Measurements from ENCODE around the gene BNC1.

The BNC1 gene

GRCh38 chr15:83285979-83286553, 1.6 kb upstream of the BNC1 start:
- TF ChIP-seq CSDC2 (CRISPR knock-in tag; IDR thresholded peaks at IDR 0.05), result no peak
- TF ChIP-seq ZFP30 (CRISPR knock-in tag; IDR thresholded peaks at IDR 0.05), result no peak
- no peak for TF ChIP-seq RARB (CRISPR knock-in tag; IDR thresholded peaks at IDR 0.05)
- no peak for TF ChIP-seq BACH2 (CRISPR knock-in tag; IDR thresholded peaks at IDR 0.05; ENCODE audit: borderline replicate concordance)
- TF ChIP-seq ZNF565 (CRISPR knock-in tag; conservative IDR thresholded peaks at IDR 0.05; ENCODE audit: low read depth), result no peak
- TF ChIP-seq ESRRG (CRISPR knock-in tag; IDR thresholded peaks at IDR 0.05), result no peak
- TF ChIP-seq GLIS3 (CRISPR knock-in tag; IDR thresholded peaks at IDR 0.05), result no peak
- no peak for TF ChIP-seq CREB5 (CRISPR knock-in tag; IDR thresholded peaks at IDR 0.05; ENCODE audit: low read depth)
- TF ChIP-seq SNAI2 (CRISPR knock-in tag; IDR thresholded peaks at IDR 0.05), result no peak
- no peak for TF ChIP-seq TSHZ2 (CRISPR knock-in tag; IDR thresholded peaks at IDR 0.05)
- TF ChIP-seq ARNTL (CRISPR knock-in tag; IDR thresholded peaks at IDR 0.05; ENCODE audit: borderline replicate concordance, low read depth), result no peak
- TF ChIP-seq ISL1 (CRISPR knock-in tag; IDR thresholded peaks at IDR 0.05), result no peak
- ATAC-seq, result peak; percentile 66

DNA sequence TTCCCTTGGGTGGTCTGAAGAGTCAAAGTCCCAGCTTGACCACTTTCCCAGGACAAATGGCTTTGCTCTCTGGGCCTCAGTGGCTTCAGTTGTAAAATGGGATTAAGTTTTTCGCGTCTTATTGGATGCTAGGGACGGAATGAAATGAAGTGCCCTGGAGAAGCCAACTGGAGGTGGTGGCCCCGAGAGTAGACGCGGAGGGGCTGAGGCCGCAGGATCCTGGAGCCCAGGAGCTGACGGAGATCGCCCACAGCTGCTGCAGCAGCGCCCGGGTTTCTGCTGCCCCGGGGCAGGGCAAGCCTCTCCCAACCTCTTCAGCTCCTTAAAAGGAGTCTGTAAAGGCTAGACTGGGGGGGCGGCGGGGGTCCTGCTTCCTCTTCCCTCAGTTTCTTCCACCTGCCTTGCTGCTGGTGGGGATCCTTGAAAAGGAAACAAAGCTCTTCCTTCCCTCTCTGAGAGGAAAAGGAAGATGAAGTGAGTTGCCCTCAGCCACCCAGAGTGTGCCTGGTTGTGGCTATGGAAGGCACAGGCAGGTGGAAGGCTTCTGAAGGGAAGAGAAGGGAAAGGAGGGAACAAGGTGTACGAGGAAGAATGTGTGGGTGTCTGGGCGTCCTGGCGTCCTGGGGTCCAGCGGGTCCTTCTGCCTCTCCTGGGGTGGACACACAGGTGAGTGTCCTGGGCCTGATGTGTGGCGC, 967 bp upstream of the BNC1 start:
- TF ChIP-seq TCF4 (CRISPR knock-in tag; IDR thresholded peaks at IDR 0.05; ENCODE audit: borderline replicate concordance) (no peak), ARNTL (CRISPR knock-in tag; IDR thresholded peaks at IDR 0.05; ENCODE audit: borderline replicate concordance, low read depth) (no peak), ESRRG (CRISPR knock-in tag; IDR thresholded peaks at IDR 0.05) (no peak), CREB5 (CRISPR knock-in tag; IDR thresholded peaks at IDR 0.05; ENCODE audit: low read depth) (no peak), RARB (CRISPR knock-in tag; IDR thresholded peaks at IDR 0.05) (no peak), ZNF70 (CRISPR knock-in tag; IDR thresholded peaks at IDR 0.05) (no peak), ZFP30 (CRISPR knock-in tag; IDR thresholded peaks at IDR 0.05) (no peak), PPARA (CRISPR knock-in tag; IDR thresholded peaks at IDR 0.05; ENCODE audit: borderline replicate concordance) (no peak), TSHZ2 (CRISPR knock-in tag; IDR thresholded peaks at IDR 0.05) (no peak), ZC3H10 (CRISPR knock-in tag; IDR thresholded peaks at IDR 0.05) (no peak), TOX (CRISPR knock-in tag; IDR thresholded peaks at IDR 0.05; ENCODE audit: borderline replicate concordance) (no peak), ISL1 (CRISPR knock-in tag; IDR thresholded peaks at IDR 0.05) (no peak), SNAI2 (CRISPR knock-in tag; IDR thresholded peaks at IDR 0.05) (no peak), ZFP3 (CRISPR knock-in tag; IDR thresholded peaks at IDR 0.05) (no peak), ZNF565 (CRISPR knock-in tag; conservative IDR thresholded peaks at IDR 0.05; ENCODE audit: low read depth) (no peak), BACH2 (CRISPR knock-in tag; IDR thresholded peaks at IDR 0.05; ENCODE audit: borderline replicate concordance) (no peak), GLIS3 (CRISPR knock-in tag; IDR thresholded peaks at IDR 0.05) (no peak)
- TF ChIP-seq, protein P1, sequence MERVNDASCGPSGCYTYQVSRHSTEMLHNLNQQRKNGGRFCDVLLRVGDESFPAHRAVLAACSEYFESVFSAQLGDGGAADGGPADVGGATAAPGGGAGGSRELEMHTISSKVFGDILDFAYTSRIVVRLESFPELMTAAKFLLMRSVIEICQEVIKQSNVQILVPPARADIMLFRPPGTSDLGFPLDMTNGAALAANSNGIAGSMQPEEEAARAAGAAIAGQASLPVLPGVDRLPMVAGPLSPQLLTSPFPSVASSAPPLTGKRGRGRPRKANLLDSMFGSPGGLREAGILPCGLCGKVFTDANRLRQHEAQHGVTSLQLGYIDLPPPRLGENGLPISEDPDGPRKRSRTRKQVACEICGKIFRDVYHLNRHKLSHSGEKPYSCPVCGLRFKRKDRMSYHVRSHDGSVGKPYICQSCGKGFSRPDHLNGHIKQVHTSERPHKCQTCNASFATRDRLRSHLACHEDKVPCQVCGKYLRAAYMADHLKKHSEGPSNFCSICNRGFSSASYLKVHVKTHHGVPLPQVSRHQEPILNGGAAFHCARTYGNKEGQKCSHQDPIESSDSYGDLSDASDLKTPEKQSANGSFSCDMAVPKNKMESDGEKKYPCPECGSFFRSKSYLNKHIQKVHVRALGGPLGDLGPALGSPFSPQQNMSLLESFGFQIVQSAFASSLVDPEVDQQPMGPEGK (CRISPR knock-in tag; IDR thresholded peaks at IDR 0.05; ENCODE audit: borderline replicate concordance), result no peak
- TF ChIP-seq, protein P2, sequence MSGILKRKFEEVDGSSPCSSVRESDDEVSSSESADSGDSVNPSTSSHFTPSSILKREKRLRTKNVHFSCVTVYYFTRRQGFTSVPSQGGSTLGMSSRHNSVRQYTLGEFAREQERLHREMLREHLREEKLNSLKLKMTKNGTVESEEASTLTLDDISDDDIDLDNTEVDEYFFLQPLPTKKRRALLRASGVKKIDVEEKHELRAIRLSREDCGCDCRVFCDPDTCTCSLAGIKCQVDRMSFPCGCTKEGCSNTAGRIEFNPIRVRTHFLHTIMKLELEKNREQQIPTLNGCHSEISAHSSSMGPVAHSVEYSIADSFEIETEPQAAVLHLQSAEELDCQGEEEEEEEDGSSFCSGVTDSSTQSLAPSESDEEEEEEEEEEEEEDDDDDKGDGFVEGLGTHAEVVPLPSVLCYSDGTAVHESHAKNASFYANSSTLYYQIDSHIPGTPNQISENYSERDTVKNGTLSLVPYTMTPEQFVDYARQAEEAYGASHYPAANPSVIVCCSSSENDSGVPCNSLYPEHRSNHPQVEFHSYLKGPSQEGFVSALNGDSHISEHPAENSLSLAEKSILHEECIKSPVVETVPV (CRISPR knock-in tag; IDR thresholded peaks at IDR 0.05), result no peak
- TF ChIP-seq, protein P3, sequence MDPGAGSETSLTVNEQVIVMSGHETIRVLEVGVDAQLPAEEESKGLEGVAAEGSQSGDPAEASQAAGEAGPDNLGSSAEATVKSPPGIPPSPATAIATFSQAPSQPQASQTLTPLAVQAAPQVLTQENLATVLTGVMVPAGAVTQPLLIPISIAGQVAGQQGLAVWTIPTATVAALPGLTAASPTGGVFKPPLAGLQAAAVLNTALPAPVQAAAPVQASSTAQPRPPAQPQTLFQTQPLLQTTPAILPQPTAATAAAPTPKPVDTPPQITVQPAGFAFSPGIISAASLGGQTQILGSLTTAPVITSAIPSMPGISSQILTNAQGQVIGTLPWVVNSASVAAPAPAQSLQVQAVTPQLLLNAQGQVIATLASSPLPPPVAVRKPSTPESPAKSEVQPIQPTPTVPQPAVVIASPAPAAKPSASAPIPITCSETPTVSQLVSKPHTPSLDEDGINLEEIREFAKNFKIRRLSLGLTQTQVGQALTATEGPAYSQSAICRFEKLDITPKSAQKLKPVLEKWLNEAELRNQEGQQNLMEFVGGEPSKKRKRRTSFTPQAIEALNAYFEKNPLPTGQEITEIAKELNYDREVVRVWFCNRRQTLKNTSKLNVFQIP (CRISPR knock-in tag; IDR thresholded peaks at IDR 0.05; ENCODE audit: borderline replicate concordance, low read depth), result no peak
- ATAC-seq, result no peak

Data from SK-N-SH treated with all-trans-retinoic acid at 6 μM for 48 hours (cell line).